ENCODE data around the gene GRIA4.

DNA sequence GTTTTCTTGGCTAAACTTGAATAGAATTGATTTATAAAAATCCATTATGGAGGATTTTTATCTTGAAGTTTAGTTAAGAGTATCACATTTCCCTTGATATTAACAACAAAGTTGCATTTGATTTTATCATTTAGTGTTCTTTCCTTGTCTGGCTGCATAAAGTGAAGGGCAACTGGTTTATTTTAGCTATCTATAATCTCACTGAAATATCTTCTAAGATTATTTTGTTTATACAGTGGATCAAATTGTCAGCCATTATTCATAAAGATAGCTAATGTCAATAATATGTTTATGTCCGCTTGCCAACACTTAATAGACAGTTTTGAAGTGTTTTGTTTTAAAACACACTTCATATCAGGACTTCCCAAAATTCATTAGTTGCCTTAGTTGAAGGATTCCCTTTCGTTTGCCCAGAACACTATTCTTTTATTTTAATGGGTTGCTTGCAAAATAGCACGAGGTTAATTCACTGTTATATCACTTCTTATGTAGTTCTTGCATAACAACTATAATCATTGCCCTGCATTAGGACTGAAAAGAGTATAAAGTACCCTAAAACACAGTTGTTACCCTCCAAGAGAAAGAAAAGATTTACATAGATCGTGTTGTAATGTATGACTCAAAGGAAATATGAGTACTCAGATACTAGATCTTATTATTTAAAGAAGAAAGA, 339.2 kb downstream of the GRIA4 start:
- no peak for TF ChIP-seq POLR2A (IDR thresholded peaks at IDR 0.05; ENCODE audit: low read length)
- no peak for TF ChIP-seq GATA1 (IDR thresholded peaks at IDR 0.05; ENCODE audit: low read depth, low read length)

All from erythroblast (primary cell).